Stimulated activated CD4-positive, alpha-beta T cell treated with anti-CD3 and anti-CD28 coated beads, Interleukin-15, amount 100 ng/mL, for 48 hours (primary cell): Measurements from ENCODE around the gene TFRC.
"Not testable (repeated sequence)": the region's sequence is repeated elsewhere in the genome, so short reads cannot be mapped to it uniquely, and the experiment has no call there.

Source experiments
- DNase-seq, 2 donors: peaks; one replicate each; pipeline ENCODE4 v3.0.0-alpha.2; 2020; ENCODE audit warnings: low read depth in 2 of 2

The TFRC gene

GRCh38 chr3:196004359-196005052, 77.4 kb downstream of the TFRC start:
- not testable (repeated sequence) for DNase-seq

GRCh38 chr3:196003611-196004010, 78.3 kb downstream of the TFRC start:
- DNase-seq, result no peak

- DNase-seq, result not testable (repeated sequence)
Observed at GRCh38 chr3:196002721-196003120, 79.2 kb downstream of the TFRC start.

- not testable (repeated sequence) for DNase-seq
Observed at GRCh38 chr3:196001240-196001639, 80.7 kb downstream of the TFRC start.

- not testable (repeated sequence) for DNase-seq
Observed at GRCh38 chr3:196000360-196000950, 81.4 kb downstream of the TFRC start.

- DNase-seq, result no peak
Observed at GRCh38 chr3:195999896-196000295, 82.0 kb downstream of the TFRC start.
